NCI-H187 treated with DMSO at 0.1 percent for 48 hours (cell line): ENCODE measurements around the gene NECTIN2.
A peak's percentile ranks its signal among the peaks of the same experiment; 100 is the strongest.

Experiments used
- DNase-seq: peaks from one replicate; lab custom pipeline; 2025; lab: John Stamatoyannopoulos, UW

NECTIN2 gene

GRCh38 chr19:44845612-44846454 lies at the start of gene NECTIN2:
Gene NECTIN2, plus strand, starts transcription at chr19:44846297. Its CDS starts 229 bp downstream, at chr19:44846526.
- DNase-seq, result peak; percentile 25

GRCh38 chr19:44796701-44797115 lies 49.4 kb upstream of the NECTIN2 start:
- DNase-seq, result no peak

- DNase-seq, result no peak
Measured at GRCh38 chr19:44799627-44800346, 46.3 kb upstream of the NECTIN2 start.

GRCh38 chr19:44800461-44800860 lies 45.6 kb upstream of the NECTIN2 start:
- no peak for DNase-seq

GRCh38 chr19:44803442-44804428 lies 42.4 kb upstream of the NECTIN2 start:
- DNase-seq, result no peak

GRCh38 chr19:44806291-44806690 lies 39.8 kb upstream of the NECTIN2 start:
- DNase-seq, result no peak

GRCh38 chr19:44807162-44807561 lies 38.9 kb upstream of the NECTIN2 start:
- no peak for DNase-seq

- no peak for DNase-seq
Measured at GRCh38 chr19:44807652-44808462, 38.2 kb upstream of the NECTIN2 start.

GRCh38 chr19:44808463-44809371 lies 37.4 kb upstream of the NECTIN2 start, which contains the start of gene BCAM:
Gene BCAM, plus strand, starts transcription at chr19:44809103. Its CDS starts 22 bp downstream, at chr19:44809125.
- no peak for DNase-seq

- no peak for DNase-seq
Measured at GRCh38 chr19:44809577-44810233, 36.4 kb upstream of the NECTIN2 start.

- no peak for DNase-seq
Measured at GRCh38 chr19:44810234-44811121, 35.6 kb upstream of the NECTIN2 start.

GRCh38 chr19:44811122-44811419 lies 35.0 kb upstream of the NECTIN2 start:
- no peak for DNase-seq

- no peak for DNase-seq
Measured at GRCh38 chr19:44812142-44812718, 33.9 kb upstream of the NECTIN2 start.

GRCh38 chr19:44813070-44813840 lies 32.8 kb upstream of the NECTIN2 start:
- DNase-seq, result no peak

GRCh38 chr19:44813841-44814470 lies 32.1 kb upstream of the NECTIN2 start:
- no peak for DNase-seq

GRCh38 chr19:44814517-44814916 lies 31.6 kb upstream of the NECTIN2 start:
- DNase-seq, result no peak

GRCh38 chr19:44816301-44816700 lies 29.8 kb upstream of the NECTIN2 start:
- DNase-seq, result no peak
